MCF 10A (cell line): ENCODE data around the gene KCMF1. TPM values are rescaled to one million over a fixed set of nuclear protein-coding genes. Genes with fewer than 3 reads are reported as not detected.
A peak's percentile ranks its signal among the peaks of the same experiment; 100 is the strongest.

Experiments
- BruUV-seq: library from RNA; stranded (reverse); fragments of 400-500 nt; replicated peaks from 2 replicates; lab custom pipeline; 2021; lab: Mats Ljungman, UMichigan
- CTCF ChIA-PET: fragments of 300-600 bp; sonication (Branson Sonifier 250); formaldehyde crosslinking; extraction: SDS; loops from one replicate; lab custom pipeline; 2021; ENCODE audit warnings: antibody characterized with exemption, inconsistent platforms; lab: Yijun Ruan, JAX
- POLR2A ChIA-PET: fragments of 300-600, 350-650 bp; sonication (Branson Sonifier 250); formaldehyde crosslinking; extraction: SDS; loops from one replicate; lab custom pipeline; 2020; ENCODE audit warnings: antibody characterized with exemption, inconsistent platforms; lab: Yijun Ruan, JAX
- DNase-seq: peaks from one replicate; pipeline ENCODE4 v3.0.0-alpha.2; 2018; ENCODE audit not compliant: unreplicated experiment
- H3K27ac Mint-ChIP-seq: one replicate; pipeline ENCODE4 v1.8.0; 2022; ENCODE audit warnings: mild to moderate bottlenecking, low read depth, mixed read lengths; ENCODE audit not compliant: unreplicated experiment
- H3K27me3 Mint-ChIP-seq: one replicate; pipeline ENCODE4 v1.8.0; 2022; ENCODE audit warnings: mixed read lengths; ENCODE audit not compliant: insufficient read depth, unreplicated experiment
- H3K36me3 Mint-ChIP-seq: one replicate; pipeline ENCODE4 v1.8.0; 2022; ENCODE audit warnings: mild to moderate bottlenecking, moderate library complexity, mixed read lengths; ENCODE audit not compliant: insufficient read depth, unreplicated experiment
- H3K4me1 Mint-ChIP-seq: one replicate; pipeline ENCODE4 v1.8.0; 2022; ENCODE audit warnings: mixed read lengths; ENCODE audit not compliant: insufficient read depth, unreplicated experiment
- H3K4me3 Mint-ChIP-seq: one replicate; pipeline ENCODE4 v1.8.0; 2022; ENCODE audit warnings: mild to moderate bottlenecking, moderate library complexity, mixed read lengths; ENCODE audit not compliant: unreplicated experiment
- H3K9me3 Mint-ChIP-seq: one replicate; pipeline ENCODE4 v1.8.0; 2022; ENCODE audit warnings: mixed read lengths; ENCODE audit not compliant: unreplicated experiment
- CTCF ChIP-seq: fragments of 200-600 bp; IDR thresholded peaks from one replicate; pipeline ENCODE4 v1.8.0; 2022; ENCODE audit warnings: antibody characterized with exemption, mild to moderate bottlenecking; ENCODE audit not compliant: unreplicated experiment
- intact Hi-C: fragments of 100-400 bp; cut with micrococcal nuclease; formaldehyde crosslinking; loops from 2 replicates; pipeline ENCODE4 v1.14.1; 2022
- total RNA-seq: library from RNA; stranded (reverse); gene quantifications from 2 replicates; pipeline ENCODE4 v1.2.3, GENCODE V29; 2022

The KCMF1 gene
- total RNA-seq, 1 experiment from 2014 or later = 170 TPM

- no TSS peak for BruUV-seq
- no peaks in the 10 kb centered on the region for H3K27me3 Mint-ChIP-seq
- POLR2A ChIA-PET = interaction anchor here (0.8 to 2.2 kb wide), 4 partner anchors 8 to 416 kb away, joined by 4 to 12 read pairs (median 5); partner anchors contain the start of genes ELMOD3, KCMF1 and RETSAT
These were observed 32.6 kb upstream of the KCMF1 start for GRCh38 chr2:84938194-84938879.

GRCh38 chr2:84939426-84940087 is 31.4 kb upstream of the KCMF1 start:
- TF ChIP-seq CTCF = no peak
- DNase-seq = no peak
- BruUV-seq = no TSS peak
- H3K4me3 Mint-ChIP-seq = no peak overlapping the region
- CTCF ChIA-PET = interaction anchor here (0.6 to 3.8 kb wide), 6 partner anchors 9 to 640 kb away, joined by 3 to 25 read pairs (median 3); no protein-coding TSS in a partner anchor
- H3K27me3 Mint-ChIP-seq = no peaks in the 10 kb centered on the region
- H3K27ac Mint-ChIP-seq = peak overlapping the region; percentile 54
- POLR2A ChIA-PET = interaction anchor here (0.6 to 2.5 kb wide), 4 partner anchors 19 to 371 kb away, joined by 3 to 14 read pairs (median 4); partner anchors contain the start of gene TRABD2A
- intact Hi-C loops = no loop called here
- peaks cover 10% of the 10 kb centered on the region for H3K36me3 Mint-ChIP-seq
- H3K9me3 Mint-ChIP-seq = no peaks in the 10 kb centered on the region
- peaks cover 11% of the 10 kb centered on the region for H3K4me1 Mint-ChIP-seq

More at GRCh38 chr2:84938194-84938879, 32.6 kb upstream of the KCMF1 start:
- Mint-ChIP-seq H3K9me3 (no peaks in the 10 kb centered on the region), H3K27ac (no peak overlapping the region), H3K4me1 (peaks cover 11% of the 10 kb centered on the region), H3K4me3 (no peak overlapping the region), H3K36me3 (peaks cover 8% of the 10 kb centered on the region)
- TF ChIP-seq CTCF = no peak
- intact Hi-C loops = no loop called here
- CTCF ChIA-PET = interaction anchor here (0.6 to 3.8 kb wide), 6 partner anchors 12 to 766 kb away, joined by 3 to 25 read pairs (median 3); no protein-coding TSS in a partner anchor
- DNase-seq = no peak

GRCh38 chr2:84940088-84940470 is 30.9 kb upstream of the KCMF1 start:
- Mint-ChIP-seq H3K4me3 (no peak overlapping the region), H3K27ac (peak overlapping the region; percentile 54), H3K9me3 (no peaks in the 10 kb centered on the region), H3K4me1 (peaks cover 14% of the 10 kb centered on the region), H3K27me3 (no peaks in the 10 kb centered on the region), H3K36me3 (peaks cover 14% of the 10 kb centered on the region)
- ChIA-PET POLR2A (interaction anchor here (1.2 to 2.5 kb wide), 2 partner anchors 18 to 47 kb away, joined by 3 to 14 read pairs; no protein-coding TSS in a partner anchor), CTCF (interaction anchor here (0.6 to 3.8 kb wide), 7 partner anchors 9 to 640 kb away, joined by 3 to 25 read pairs (median 3); no protein-coding TSS in a partner anchor)
- intact Hi-C loops = no loop called here
- no peak for TF ChIP-seq CTCF
- no TSS peak for BruUV-seq
- DNase-seq = no peak
